Measurements from ENCODE around the gene SH3RF2. TPM values are rescaled to one million over a fixed set of nuclear protein-coding genes. Genes with fewer than 3 reads are reported as not detected.
"Not testable (repeated sequence)": the region's sequence is repeated elsewhere in the genome, so short reads cannot be mapped to it uniquely, and the experiment has no call there.

SH3RF2 gene
- total and polyA plus RNA-seq, 2 experiments from 2014 or later: 35.1 to 35.4 TPM

DNA sequence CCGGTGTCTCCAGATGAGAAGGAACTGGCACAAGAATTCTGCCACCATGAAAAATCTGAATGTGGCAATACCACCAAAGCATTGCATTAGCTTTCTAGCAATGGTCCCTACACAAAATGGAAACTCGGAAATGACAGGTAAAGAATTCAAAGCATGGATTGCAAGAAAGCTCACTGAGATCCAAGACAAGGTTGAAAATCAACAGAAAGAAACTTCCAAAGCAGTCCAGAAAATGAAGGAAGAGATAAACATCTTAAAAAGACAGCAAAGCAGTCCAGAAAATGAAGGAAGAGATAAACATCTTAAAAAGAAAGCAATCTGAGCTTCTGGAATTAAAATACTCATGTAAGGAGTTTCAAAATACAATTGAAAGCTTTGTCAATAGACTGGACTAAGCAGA is 46.8 kb upstream of the SH3RF2 start:
- Histone ChIP-seq H3K9me2 (replicated peaks; ENCODE audit: insufficient read depth) (no peaks in the 10 kb centered on the region), H3K27me3 (no peaks in the 10 kb centered on the region), H3K36me3 (replicated peaks; ENCODE audit: insufficient read depth, low read depth) (no peaks in the 10 kb centered on the region), H3K4me1 (ENCODE audit: insufficient read depth) (no peaks in the 10 kb centered on the region), H4K20me1 (ENCODE audit: insufficient read depth, poor library complexity, severe bottlenecking) (no peaks in the 10 kb centered on the region), H2AFZ (no peak overlapping the region), H3K4me2 (no peak overlapping the region), H3K9me3 (ENCODE audit: low read depth) (no peaks in the 10 kb centered on the region), H3K27ac (no peak overlapping the region), H3K4me3 (no peak overlapping the region), H3K79me2 (no peaks in the 10 kb centered on the region)
- DNase-seq (ENCODE audit: low spot score): no peak
- WGBS (ENCODE audit: low lambda C conversion rate, missing lambda C conversion rate): 91% methylated on average over 2 of the region's 2 CpGs
- no peak for TF ChIP-seq EZH2 (IDR thresholded peaks at IDR 0.05; ENCODE audit: borderline replicate concordance)
- TF ChIP-seq, protein P1, sequence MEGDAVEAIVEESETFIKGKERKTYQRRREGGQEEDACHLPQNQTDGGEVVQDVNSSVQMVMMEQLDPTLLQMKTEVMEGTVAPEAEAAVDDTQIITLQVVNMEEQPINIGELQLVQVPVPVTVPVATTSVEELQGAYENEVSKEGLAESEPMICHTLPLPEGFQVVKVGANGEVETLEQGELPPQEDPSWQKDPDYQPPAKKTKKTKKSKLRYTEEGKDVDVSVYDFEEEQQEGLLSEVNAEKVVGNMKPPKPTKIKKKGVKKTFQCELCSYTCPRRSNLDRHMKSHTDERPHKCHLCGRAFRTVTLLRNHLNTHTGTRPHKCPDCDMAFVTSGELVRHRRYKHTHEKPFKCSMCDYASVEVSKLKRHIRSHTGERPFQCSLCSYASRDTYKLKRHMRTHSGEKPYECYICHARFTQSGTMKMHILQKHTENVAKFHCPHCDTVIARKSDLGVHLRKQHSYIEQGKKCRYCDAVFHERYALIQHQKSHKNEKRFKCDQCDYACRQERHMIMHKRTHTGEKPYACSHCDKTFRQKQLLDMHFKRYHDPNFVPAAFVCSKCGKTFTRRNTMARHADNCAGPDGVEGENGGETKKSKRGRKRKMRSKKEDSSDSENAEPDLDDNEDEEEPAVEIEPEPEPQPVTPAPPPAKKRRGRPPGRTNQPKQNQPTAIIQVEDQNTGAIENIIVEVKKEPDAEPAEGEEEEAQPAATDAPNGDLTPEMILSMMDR (IDR thresholded peaks at IDR 0.05; ENCODE audit: poor library complexity): no peak
- TF ChIP-seq EZH2phosphoT487 (IDR thresholded peaks at IDR 0.05; ENCODE audit: low read depth, severe bottlenecking, unreplicated experiment): no peak

DNA sequence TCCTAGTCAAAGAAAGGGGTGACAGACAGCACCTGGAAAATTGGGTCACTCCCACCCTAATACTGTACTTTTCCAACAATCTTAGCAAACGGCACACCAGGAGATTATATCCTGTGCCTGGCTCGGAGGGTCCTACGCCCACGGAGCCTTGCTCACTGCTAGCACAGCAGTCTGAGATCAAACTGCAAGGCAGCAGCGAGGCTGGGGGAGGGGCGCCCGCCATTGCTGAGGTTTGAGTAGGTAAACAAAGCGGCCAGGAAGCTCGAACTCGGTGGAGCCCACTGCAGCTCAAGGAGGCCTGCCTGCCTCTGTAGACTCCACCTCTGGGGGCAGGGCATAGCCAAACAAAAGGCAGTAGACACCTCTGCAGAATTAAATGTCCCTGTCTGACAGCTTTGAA is 45.0 kb upstream of the SH3RF2 start:
- not testable (repeated sequence) for H3K9me3 ChIP-seq (ENCODE audit: low read depth); H3K4me1 ChIP-seq (ENCODE audit: insufficient read depth); H4K20me1 ChIP-seq (ENCODE audit: insufficient read depth, poor library complexity, severe bottlenecking); H3K27me3 ChIP-seq; H3K79me2 ChIP-seq; H3K36me3 ChIP-seq (replicated peaks; ENCODE audit: insufficient read depth, low read depth); H3K27ac ChIP-seq; H3K9me2 ChIP-seq (replicated peaks; ENCODE audit: insufficient read depth); H2AFZ ChIP-seq; DNase-seq (ENCODE audit: low spot score); H3K4me2 ChIP-seq; H3K4me3 ChIP-seq
- WGBS (ENCODE audit: low lambda C conversion rate, missing lambda C conversion rate): 91% methylated on average over 10 of the region's 10 CpGs

DNA sequence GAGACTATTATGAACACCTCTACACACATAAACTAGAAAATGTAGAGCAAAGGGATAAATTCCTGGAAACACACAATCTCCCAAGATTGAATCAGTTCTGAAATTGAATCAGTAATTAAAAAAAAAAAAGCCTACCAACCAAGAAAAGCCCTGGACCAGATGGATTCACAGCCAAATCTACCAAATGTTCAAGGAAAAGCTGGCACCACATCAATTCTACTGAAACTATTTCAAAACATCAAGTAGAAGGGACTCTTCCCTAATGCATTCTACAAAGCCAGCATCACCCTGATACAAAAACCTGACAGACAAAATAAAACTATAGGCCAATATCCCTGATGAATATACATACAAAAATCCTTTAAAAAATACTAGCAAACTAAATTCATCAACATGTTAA is 38.2 kb upstream of the SH3RF2 start:
- H3K36me3 ChIP-seq (replicated peaks; ENCODE audit: insufficient read depth, low read depth): no peaks in the 10 kb centered on the region
- no peaks in the 10 kb centered on the region for H3K27me3 ChIP-seq
- TF ChIP-seq EZH2phosphoT487 (IDR thresholded peaks at IDR 0.05; ENCODE audit: low read depth, severe bottlenecking, unreplicated experiment) (no peak), EZH2 (IDR thresholded peaks at IDR 0.05; ENCODE audit: borderline replicate concordance) (no peak)
- TF ChIP-seq, protein P1 (IDR thresholded peaks at IDR 0.05; ENCODE audit: poor library complexity): no peak
- no peak overlapping the region for H3K4me2 ChIP-seq
- H3K9me2 ChIP-seq (replicated peaks; ENCODE audit: insufficient read depth): no peaks in the 10 kb centered on the region
- H3K4me1 ChIP-seq (ENCODE audit: insufficient read depth): no peaks in the 10 kb centered on the region
- no peaks in the 10 kb centered on the region for H3K9me3 ChIP-seq (ENCODE audit: low read depth)
- H3K79me2 ChIP-seq: no peaks in the 10 kb centered on the region
- H3K27ac ChIP-seq: no peak overlapping the region
- H3K4me3 ChIP-seq: no peak overlapping the region
- H2AFZ ChIP-seq: no peak overlapping the region
- H4K20me1 ChIP-seq (ENCODE audit: insufficient read depth, poor library complexity, severe bottlenecking): no peaks in the 10 kb centered on the region
- DNase-seq (ENCODE audit: low spot score): no peak

DNA sequence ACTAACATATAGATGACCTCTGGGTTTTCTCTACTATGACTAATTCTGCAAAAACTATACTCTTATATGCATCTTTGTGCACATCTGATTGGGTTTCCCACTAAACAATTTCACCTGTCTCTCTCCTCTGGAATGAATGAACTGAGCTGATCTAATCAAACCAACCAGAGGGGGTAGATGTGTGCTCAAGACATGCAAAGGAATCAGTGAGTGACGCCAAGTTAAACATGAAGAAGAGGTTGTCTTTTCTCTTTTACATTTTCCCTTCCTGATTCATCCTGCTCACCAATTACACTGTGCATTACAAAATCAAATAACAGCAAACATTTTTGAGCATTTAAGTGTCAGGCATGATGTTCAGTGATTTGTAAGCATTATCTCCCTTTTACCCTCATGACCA is 34.0 kb upstream of the SH3RF2 start:
- Histone ChIP-seq H4K20me1 (ENCODE audit: insufficient read depth, poor library complexity, severe bottlenecking) (no peaks in the 10 kb centered on the region), H3K36me3 (replicated peaks; ENCODE audit: insufficient read depth, low read depth) (no peaks in the 10 kb centered on the region), H3K4me1 (ENCODE audit: insufficient read depth) (no peaks in the 10 kb centered on the region), H3K9me2 (replicated peaks; ENCODE audit: insufficient read depth) (no peaks in the 10 kb centered on the region), H2AFZ (no peak overlapping the region), H3K4me3 (no peak overlapping the region), H3K9me3 (ENCODE audit: low read depth) (no peaks in the 10 kb centered on the region), H3K4me2 (no peak overlapping the region), H3K27ac (no peak overlapping the region), H3K79me2 (no peaks in the 10 kb centered on the region), H3K27me3 (no peaks in the 10 kb centered on the region)
- WGBS (ENCODE audit: low lambda C conversion rate, missing lambda C conversion rate): 92% methylated on average over 1 of the region's 1 CpG
- TF ChIP-seq, protein P1 (IDR thresholded peaks at IDR 0.05; ENCODE audit: poor library complexity): no peak
- TF ChIP-seq EZH2phosphoT487 (IDR thresholded peaks at IDR 0.05; ENCODE audit: low read depth, severe bottlenecking, unreplicated experiment): no peak
- no peak for TF ChIP-seq EZH2 (IDR thresholded peaks at IDR 0.05; ENCODE audit: borderline replicate concordance)
- no peak for DNase-seq (ENCODE audit: low spot score)
